Activated CD8-positive, alpha-beta memory T cell treated with anti-CD3 and anti-CD28 coated beads for 36 hours (primary cell): ENCODE data around the gene ZNF771. TPM values are rescaled to one million over a fixed set of nuclear protein-coding genes. Genes with fewer than 3 reads are reported as not detected.

Source experiments
- CTCF ChIA-PET: fragments of 350-600 bp; sonication (Branson Sonifier 250); formaldehyde crosslinking; loops from one replicate; lab custom pipeline; 2021; ENCODE audit warnings: antibody characterized with exemption; lab: Charles Lee
- POLR2A ChIA-PET: fragments of 350-600 bp; sonication (Branson Sonifier 250); formaldehyde crosslinking; loops from one replicate; lab custom pipeline; 2021; ENCODE audit warnings: antibody characterized with exemption; lab: Charles Lee
- total RNA-seq, 2 experiments: library from RNA; stranded (reverse); gene quantifications; one replicate each; pipeline ENCODE4 v1.2.3, GENCODE V29; 2021

ZNF771 gene
- total RNA-seq, 2 experiments from 2014 or later = 7.5 to 8.3 TPM

DNA sequence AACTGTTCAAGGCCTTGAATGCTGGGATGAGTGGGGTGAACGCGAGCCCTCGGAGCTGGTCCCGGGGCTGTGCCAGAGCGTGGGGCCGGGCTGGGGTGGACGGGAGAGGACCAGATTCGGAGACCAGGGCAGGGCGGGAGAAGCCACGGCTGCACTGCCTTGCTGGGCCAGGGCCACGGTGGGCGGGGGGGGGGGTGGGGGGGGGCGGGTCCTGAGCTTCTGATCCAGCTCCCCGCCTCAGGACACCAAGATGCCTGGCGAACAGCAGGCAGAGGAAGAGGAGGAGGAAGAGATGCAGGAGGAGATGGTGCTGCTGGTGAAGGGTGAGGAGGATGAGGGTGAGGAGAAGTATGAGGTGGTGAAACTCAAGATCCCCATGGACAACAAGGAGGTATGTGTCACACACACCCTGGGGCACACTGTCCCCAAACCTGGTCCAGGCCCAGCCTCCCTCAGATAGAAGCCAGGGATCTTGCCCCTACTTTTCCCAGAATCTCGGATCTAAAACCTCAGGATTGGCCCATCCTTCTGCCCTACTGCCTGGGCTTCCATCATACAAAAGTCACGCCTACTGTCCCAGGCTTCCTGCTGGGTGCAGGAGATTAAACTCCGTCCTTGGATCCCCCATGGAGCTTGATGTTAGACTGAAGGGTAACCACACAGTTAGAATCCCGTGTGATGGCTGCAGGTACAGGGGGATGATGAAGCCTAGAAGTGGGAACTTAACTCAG lies 563 bp downstream of the ZNF771 start:
- ChIA-PET CTCF (interaction anchor here (0.6 to 4.1 kb wide), 8 partner anchors 10 to 217 kb away, joined by 4 to 28 read pairs (median 6); partner anchors contain the start of genes DCTPP1, SEPTIN1 and ZNF48), POLR2A (interaction anchor here (0.6 to 1.9 kb wide), 14 partner anchors 9 to 226 kb away, joined by 3 to 10 read pairs (median 3); partner anchors contain the start of genes CD2BP2, DCTPP1, SEPTIN1 and ZNF48)

DNA sequence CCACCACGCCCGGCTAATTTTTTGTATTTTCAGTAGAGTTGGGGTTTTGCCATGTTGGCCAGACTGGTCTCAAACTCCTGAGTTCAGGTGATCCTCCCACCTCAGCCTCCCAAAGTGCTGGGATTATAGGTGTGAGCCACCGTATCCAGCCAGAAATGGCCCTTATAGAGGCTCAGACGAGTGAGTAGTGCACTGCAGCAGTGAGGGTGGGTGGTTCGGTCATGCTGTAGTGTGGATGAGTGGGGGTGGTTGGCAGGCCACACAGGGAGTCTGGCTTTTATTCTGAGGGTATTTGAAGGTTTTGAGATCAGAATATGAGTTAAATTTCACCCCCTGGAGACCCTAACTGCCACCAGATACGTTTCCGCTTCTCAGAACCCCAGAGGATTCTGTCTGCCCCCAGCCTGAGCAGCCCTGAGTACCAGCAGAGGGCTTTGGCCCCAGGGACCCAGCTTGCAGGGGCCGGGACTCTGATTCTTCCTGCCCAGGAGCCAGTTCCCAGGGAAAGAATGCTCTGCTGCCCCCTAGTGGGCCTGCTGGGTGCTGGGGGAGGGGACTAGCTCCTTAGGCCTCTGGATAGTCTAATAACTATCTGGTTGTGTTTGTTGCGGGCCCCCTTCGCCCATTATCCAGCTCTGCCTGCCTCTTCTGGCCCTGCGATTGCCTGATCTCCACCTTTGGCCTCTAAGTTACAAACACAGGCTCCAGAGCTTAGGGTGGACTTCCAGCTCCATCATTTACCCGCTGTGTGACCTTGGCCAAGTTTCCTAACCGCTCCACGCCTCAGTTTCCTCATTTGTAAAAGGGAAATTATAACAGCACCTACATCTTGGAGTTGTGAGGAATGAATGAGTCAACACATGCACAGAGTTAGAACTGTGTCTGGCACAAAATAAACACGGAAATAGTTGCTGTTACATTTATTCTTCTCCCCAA lies 2.0 kb downstream of the ZNF771 start:
- POLR2A ChIA-PET = interaction anchor here (0.6 to 1.8 kb wide), 7 partner anchors 9 to 83 kb away, joined by 3 to 8 read pairs (median 6); partner anchors contain the start of gene SEPTIN1
- CTCF ChIA-PET = interaction anchor here (0.6 to 4.1 kb wide), 31 partner anchors 8 to 404 kb away, joined by 3 to 28 read pairs (median 4); partner anchors contain the start of genes DCTPP1, SEPTIN1, TBC1D10B and ZNF48

DNA sequence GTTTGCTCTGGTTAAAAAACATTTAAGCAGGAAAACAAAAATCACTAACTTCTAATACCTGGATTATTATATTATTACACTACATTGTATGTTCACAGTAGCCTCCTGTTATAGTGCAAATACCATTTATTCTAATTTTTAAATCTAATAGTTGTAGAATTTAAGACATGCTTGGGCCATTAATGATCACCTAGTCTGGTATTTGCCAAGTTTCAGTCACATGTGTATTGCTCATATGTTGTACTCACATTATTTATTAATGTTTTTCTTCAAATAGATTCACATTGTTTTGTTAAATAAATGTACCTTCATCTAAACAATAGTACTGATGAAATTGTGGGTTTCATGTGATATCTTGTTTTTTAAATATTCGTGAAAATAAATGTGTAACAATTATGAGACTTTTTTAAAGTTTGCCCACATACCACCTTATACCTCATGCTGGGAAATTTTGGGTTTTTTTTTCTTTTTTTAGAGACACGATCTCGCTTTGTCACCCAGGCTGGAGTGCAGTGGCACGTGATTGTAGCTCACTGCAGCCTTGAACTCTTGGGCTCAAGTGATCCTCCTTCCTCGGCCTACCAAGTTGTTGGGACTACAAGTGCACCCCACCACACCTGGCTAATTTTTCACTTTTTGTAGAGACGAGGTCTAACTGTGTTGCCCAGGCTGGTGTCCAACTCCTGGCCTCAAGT lies 5.9 kb downstream of the ZNF771 start:
- POLR2A ChIA-PET = no interaction called here
- CTCF ChIA-PET = interaction anchor here (2.9 kb wide), 1 partner anchor 18 kb away, joined by 10 read pairs; the partner anchor contains the start of gene ZNF48

DNA sequence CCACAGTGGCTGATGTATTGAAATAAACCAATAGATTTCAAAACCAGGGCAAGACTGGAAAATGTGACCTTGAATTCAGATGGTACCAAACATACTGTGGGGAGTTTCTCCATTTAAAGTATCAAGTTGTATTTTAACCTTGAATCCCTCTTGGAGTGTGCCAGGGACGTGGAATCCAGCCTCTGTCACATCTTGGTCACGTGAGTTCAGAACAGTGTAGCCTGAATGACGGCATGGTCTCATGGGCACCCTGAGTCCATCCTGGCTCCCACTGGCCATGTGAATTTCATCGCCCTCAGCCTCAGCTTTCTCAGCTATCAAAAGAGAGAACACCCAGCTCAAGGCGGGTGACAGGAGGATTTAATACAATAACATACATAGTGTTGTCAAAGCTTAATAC lies 6.8 kb downstream of the ZNF771 start:
- POLR2A ChIA-PET = no interaction called here

DNA sequence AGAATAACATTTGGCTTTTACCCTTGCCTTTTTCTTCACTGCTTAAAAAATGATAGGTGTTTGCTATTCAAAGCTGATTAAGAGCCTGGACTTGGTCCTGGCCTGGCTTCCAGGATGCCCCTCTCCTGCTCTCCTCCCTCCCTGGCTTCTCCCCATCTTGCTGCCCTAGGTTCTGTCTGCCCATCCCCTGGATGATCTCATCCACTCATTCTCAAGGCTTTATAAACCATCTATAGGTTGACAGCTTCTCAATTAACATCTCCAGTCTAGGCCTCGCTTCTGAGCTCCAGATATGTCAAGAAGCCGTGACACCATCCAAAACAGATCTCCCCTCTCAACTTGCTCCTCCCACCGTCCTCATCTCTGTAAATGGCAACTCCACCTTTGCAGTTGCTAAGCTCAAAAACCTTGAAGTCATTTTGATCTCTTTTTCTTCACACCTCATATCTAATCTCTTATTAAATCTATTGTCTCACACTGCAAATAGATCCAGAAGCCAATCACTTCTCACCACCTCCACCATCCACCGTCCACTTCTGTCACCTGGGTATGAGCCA lies 8.7 kb downstream of the ZNF771 start:
- ChIA-PET POLR2A (no interaction called here), CTCF (interaction anchor here (0.9 to 2.9 kb wide), 3 partner anchors 8 to 42 kb away, joined by 3 to 28 read pairs (median 5); partner anchors contain the start of genes DCTPP1 and ZNF771)

More for the DNA sequence above, 6.8 kb downstream of the ZNF771 start:
- CTCF ChIA-PET = interaction anchor here (1.2 kb wide), 1 partner anchor 184 kb away, joined by 3 read pairs; no protein-coding TSS in a partner anchor

DNA sequence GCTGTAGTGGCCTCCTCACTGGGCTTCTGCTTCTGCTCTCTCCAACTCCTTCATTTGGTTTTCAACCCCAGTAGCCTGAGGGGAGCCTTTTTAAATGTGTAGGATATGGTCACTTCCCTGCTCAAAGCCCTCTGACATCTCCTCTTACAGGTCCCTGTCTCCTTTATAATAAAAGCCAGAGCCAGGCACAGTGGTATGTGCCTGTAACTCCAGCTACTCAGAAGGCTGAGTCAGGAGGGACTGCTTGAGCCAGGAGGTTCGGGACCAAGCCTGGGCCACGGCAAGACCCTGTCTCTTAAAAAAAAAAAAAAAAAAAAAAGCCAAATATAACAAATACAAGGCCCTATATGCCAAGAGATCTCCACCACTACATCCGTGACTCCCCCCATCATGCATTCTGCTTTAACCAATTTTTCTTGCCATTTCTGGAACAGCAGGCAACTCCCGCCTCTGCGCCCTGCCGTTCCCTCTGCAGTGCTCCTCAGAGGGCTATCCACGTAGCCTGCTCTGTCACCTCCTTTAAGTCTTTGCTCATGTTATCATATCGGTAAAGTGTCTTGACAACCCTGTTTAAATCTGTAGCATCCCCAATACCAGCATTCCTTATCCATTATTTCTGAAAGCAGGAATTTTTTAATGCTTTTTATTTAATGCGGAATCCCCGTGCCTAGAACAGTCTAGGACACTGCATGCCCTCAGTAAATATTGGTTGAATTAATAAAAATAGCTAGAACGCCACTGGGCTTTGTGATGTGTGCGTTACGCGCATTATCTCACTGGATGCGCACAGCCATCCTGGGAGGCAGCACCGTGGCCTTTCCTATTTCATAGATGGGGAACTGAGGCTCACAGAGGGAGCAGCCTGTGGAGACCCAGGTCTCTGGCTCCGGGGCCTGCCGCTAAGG lies 9.5 kb downstream of the ZNF771 start:
- POLR2A ChIA-PET = interaction anchor here (0.7 to 1.3 kb wide), 10 partner anchors 10 to 194 kb away, joined by 3 to 10 read pairs (median 4); partner anchors contain the start of genes DCTPP1, ITGAL, SEPHS2 and SEPTIN1
- CTCF ChIA-PET = interaction anchor here (0.6 to 2.9 kb wide), 6 partner anchors 8 to 231 kb away, joined by 3 to 28 read pairs (median 3); partner anchors contain the start of genes DCTPP1 and ZNF771

DNA sequence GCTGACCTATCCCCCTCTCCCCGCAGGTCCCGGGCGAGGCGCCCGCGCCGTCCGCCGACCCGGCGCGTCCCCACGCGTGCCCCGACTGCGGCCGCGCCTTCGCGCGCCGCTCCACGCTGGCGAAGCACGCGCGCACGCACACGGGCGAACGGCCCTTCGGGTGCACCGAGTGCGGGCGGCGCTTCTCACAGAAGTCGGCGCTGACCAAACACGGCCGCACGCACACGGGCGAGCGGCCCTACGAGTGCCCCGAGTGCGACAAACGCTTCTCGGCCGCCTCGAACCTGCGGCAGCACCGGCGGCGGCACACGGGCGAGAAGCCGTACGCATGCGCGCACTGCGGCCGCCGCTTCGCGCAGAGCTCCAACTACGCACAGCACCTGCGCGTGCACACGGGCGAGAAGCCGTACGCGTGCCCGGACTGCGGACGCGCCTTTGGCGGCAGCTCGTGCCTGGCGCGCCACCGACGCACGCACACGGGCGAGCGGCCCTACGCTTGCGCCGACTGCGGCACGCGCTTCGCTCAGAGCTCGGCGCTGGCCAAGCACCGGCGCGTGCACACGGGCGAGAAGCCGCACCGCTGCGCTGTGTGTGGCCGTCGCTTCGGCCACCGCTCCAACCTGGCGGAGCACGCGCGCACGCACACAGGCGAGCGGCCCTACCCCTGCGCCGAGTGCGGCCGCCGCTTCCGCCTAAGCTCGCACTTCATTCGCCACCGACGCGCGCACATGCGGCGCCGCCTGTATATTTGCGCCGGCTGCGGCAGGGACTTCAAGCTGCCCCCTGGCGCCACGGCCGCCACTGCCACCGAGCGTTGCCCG lies 10.3 kb downstream of the ZNF771 start:
- POLR2A ChIA-PET = interaction anchor here (0.5 to 1.3 kb wide), 13 partner anchors 9 to 193 kb away, joined by 3 to 10 read pairs (median 4); partner anchors contain the start of genes DCTPP1, ITGAL, SEPHS2 and SEPTIN1

DNA sequence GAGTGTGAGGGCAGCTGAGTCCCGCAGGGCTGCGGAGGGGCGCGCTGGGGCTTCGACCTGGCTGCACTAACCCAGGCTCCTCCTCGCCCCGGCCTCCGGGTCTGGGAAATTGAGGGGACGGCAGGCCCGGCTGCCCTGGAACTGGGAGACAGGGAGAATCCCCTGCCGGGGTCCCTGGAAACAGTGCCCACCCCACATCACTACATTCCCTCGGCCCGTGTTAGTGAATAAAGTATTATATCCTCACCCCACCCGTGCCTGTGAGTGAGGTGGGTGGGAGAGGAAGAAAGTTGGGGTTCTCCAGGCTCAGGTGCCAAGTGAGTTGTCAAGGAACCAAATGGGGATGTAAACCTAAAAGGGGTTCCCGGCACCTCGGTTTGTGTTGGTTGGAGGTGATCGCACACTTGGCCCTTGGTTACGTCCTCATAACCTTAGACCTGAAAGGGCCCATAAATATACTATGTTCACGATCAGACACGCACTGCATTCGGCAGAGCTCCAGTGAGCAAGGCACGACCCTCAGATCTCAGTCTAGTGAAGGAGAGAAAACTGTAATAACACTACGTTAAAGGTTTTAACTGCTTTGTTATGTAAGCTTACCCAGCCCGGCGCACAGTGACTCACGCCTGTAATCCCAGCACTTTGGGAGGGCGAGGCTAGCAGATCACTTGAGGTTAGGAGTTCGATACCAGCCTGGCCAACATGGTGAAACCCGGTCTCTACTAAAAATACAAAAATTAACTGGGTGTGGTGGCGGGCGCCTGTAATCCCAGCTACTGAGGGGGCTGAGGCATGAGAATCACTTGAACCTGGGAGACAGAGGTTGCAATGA lies 11.2 kb downstream of the ZNF771 start:
- ChIA-PET POLR2A (interaction anchor here (0.5 to 1.3 kb wide), 13 partner anchors 8 to 192 kb away, joined by 3 to 10 read pairs (median 4); partner anchors contain the start of genes DCTPP1, ITGAL, SEPHS2 and SEPTIN1), CTCF (interaction anchor here (1.2 to 2.9 kb wide), 6 partner anchors 8 to 233 kb away, joined by 3 to 28 read pairs (median 4); partner anchors contain the start of genes DCTPP1 and ZNF771)

More for the DNA sequence above, 10.3 kb downstream of the ZNF771 start:
- CTCF ChIA-PET = interaction anchor here (0.6 to 2.9 kb wide), 7 partner anchors 9 to 232 kb away, joined by 3 to 28 read pairs (median 3); partner anchors contain the start of genes DCTPP1 and ZNF771

DNA sequence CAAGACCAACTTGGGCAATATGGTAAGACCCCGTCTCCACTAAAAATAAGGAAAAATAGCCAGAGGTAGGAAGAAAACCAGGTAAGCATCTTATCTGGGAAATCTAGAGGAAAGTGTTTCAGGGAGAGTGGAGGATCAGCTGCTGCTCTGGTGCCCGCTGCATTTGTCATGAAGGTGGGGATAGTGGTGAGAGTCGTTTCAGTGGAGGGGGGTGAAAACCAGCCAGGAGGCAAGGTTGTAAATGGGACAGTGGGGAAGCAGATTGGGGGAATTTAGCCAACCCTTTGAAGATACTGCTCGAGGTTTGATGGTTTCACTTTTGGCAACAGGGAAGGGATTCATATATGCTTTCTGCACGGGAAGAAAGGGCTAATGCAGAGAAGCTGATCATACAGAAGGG lies 13.6 kb downstream of the ZNF771 start:
- ChIA-PET CTCF (interaction anchor here (1.1 to 1.7 kb wide), 2 partner anchors 9 to 12 kb away, joined by 3 to 10 read pairs; partner anchors contain the start of gene DCTPP1), POLR2A (no interaction called here)

DNA sequence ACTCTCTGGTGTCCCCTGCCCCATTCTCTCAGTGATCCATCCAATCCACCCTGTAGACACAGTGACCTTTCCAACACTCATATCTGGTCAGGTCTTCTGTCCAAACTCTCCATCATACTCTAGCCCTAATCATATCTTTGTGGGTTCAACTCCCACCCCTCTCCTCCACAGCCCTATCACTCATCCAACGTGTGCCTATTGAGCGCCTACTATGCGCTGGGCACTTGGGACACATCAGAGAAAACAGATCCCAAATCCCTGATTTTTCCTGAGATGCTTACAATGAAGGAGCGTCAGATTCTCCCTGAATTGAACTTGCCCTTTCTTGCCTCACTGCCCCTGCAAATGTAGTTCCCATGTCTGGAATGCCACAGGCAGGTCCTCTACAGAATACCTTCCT lies 20.6 kb downstream of the ZNF771 start:
- POLR2A ChIA-PET = no interaction called here
- CTCF ChIA-PET = interaction anchor here (1.4 kb wide), 1 partner anchor 8 kb away, joined by 3 read pairs; no protein-coding TSS in a partner anchor

DNA sequence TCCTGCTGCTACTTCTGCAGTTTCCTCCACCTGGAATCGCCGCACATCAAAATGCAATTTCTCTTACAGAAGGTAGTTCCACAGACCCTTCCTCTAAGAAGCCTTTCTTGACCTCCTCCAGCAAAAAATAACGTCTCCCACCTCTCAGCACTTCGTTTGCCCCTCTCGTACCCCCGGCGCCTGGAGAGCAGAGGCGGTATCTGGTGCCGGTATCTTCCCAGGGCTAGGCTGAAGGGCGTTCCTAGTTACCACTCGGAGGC lies 21.9 kb downstream of the ZNF771 start:
- POLR2A ChIA-PET = interaction anchor here (0.7 to 1.9 kb wide), 15 partner anchors 10 to 337 kb away, joined by 3 to 12 read pairs (median 4); partner anchors contain the start of genes TBX6, ZNF688, ZNF689 and ZNF747
- CTCF ChIA-PET = interaction anchor here (0.6 to 2.4 kb wide), 35 partner anchors 8 to 984 kb away, joined by 3 to 20 read pairs (median 5); partner anchors contain the start of genes ITGAL, SEPHS2, ZNF48 and ZNF747

DNA sequence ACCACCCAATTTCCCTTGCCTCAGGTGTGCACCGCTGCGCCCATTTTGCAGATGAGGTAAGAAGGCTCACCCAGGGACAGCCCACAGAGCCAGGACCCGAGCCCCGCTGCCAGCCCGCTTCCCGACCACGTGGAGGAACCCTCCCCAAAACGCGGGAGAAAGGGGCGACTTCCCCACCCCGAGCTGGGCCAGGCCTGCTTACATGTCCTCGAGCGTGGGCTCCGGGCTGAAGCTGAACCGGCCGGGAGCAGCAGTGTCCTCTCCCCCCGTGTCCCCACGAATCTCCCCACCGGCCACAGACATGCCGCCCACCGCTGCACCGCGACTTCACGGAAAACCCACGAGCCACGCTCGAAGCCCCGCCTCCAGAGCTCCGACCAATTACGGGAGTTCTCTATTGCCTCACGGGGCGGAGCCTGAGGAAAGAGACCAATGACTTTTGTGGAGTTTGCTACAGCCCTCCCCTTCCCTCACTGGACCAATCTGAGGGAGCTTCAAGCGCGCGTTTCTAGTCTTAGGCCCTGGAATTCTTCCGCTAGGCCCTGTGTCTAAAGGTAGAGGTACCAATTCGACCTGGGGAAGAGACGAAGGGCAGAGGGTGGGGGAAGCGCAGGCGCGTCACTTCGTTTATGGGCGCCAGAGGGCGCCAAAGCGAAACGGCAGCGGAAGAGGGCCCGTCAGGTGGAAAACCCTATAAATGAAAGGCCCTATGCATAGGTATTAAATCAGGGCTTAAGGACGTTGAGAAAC lies 22.4 kb downstream of the ZNF771 start, which contains the start of gene DCTPP1:
Gene DCTPP1 (minus strand): TSS at position 353 of the 750 bp plus-strand sequence. CDS start 50 bp downstream, at position 303.
- POLR2A ChIA-PET = interaction anchor here (0.5 to 1.9 kb wide), 17 partner anchors 11 to 338 kb away, joined by 3 to 12 read pairs (median 4); partner anchors contain the start of genes TBX6, ZNF688, ZNF689 and ZNF747

DNA sequence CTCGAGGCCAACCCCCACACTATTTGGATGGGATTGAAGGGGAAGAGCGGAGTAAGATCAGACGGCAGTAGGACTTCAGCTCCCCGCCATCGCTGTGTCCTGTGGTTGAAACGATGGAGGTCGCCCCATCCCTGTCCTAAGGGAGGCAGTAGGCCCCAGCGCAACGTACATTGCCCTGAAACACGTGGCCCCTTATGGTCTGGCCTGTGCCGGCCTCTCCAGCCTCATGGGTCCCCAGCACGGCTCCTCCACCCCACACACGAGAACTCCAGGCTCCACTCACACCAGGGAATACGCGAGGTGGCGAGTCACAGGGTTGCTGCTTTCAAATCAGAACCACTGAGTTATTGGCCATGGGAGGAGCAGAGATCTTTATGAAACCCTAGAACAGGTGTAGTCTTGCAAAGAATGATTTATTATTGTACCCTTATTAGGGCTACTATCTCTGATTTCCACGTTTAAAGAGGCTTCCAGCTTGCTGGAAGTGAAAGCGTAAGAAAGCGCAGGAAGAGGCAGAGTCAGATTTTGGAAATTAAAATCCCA lies 23.1 kb downstream of the ZNF771 start:
- POLR2A ChIA-PET = interaction anchor here (0.5 to 1.9 kb wide), 15 partner anchors 11 to 311 kb away, joined by 3 to 12 read pairs (median 4); partner anchors contain the start of genes ZNF688, ZNF689, ZNF747 and ZNF771
- CTCF ChIA-PET = interaction anchor here (0.6 to 2.4 kb wide), 29 partner anchors 10 to 231 kb away, joined by 3 to 20 read pairs (median 5); partner anchors contain the start of genes ITGAL, SEPHS2, ZNF48 and ZNF747

More for the DNA sequence above, 22.4 kb downstream of the ZNF771 start, which contains the start of gene DCTPP1:
- CTCF ChIA-PET = interaction anchor here (0.6 to 2.4 kb wide), 39 partner anchors 9 to 984 kb away, joined by 3 to 20 read pairs (median 5); partner anchors contain the start of genes ITGAL, SEPHS2, ZNF48 and ZNF747
